22Rv1 (cell line): ENCODE measurements around the gene MCF2.

Source experiments
- CTCF ChIP-seq: fragments of 450-650 bp; IDR thresholded peaks from 2 replicates; pipeline ENCODE4 v1.5.1; 2017; ENCODE audit warnings: mild to moderate bottlenecking
- ZFX ChIP-seq: fragments of 450-650 bp; IDR thresholded peaks from 2 replicates; pipeline ENCODE4 v1.6.1; 2017; ENCODE audit warnings: antibody characterized with exemption, borderline replicate concordance

DNA sequence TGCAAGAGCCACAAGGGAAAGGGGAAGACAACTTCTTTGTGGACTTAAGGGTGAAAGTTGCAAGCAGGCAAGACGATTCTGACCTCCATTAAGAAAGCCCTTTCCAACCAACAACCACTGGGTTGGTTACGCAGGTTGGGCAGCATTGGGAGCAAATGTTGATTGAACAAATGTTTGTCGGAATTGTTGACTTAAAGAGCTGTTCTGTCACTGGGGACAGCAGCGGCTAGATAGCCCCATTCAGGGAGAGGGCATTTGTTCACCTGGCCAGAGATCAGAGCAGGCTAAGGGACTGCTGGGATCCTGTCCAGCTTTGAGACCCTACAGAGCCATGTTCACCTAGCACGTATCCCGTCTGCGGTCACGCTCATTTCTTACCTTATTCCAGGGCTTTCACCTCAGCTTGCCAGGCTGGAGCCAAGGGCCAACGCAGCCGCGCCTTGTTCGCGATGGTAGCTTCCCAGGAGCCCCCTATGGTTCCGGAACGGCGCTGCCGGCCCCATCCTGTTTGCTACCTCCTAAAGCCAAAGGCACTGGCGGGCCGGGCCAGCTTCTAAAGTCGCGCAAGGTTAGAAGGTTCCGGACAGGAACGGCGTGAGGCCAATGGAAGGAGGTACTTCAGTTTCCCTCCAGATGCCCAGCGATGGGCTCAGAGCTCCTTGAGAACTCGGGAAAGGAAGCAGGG lies 152.8 kb downstream of the MCF2 start:
- TF ChIP-seq CTCF (no peak), ZFX (no peak)
